NCI-H524 treated with DMSO at 0.1 percent for 48 hours (cell line): Measurements from ENCODE around the gene CHSY1.

Experiments
- DNase-seq: peaks from one replicate; lab custom pipeline; 2025; lab: John Stamatoyannopoulos, UW

Gene CHSY1

GRCh38 chr15:101151288-101151687 is 100.6 kb downstream of the CHSY1 start:
- no peak for DNase-seq

- no peak for DNase-seq
Measured at GRCh38 chr15:101150723-101151040, 101.2 kb downstream of the CHSY1 start.

- DNase-seq = no peak
Measured at GRCh38 chr15:101149864-101150722, 101.8 kb downstream of the CHSY1 start.

GRCh38 chr15:101148881-101149664 is 102.8 kb downstream of the CHSY1 start:
- no peak for DNase-seq

- DNase-seq = no peak
Measured at GRCh38 chr15:101148166-101148880, 103.5 kb downstream of the CHSY1 start.

DNA sequence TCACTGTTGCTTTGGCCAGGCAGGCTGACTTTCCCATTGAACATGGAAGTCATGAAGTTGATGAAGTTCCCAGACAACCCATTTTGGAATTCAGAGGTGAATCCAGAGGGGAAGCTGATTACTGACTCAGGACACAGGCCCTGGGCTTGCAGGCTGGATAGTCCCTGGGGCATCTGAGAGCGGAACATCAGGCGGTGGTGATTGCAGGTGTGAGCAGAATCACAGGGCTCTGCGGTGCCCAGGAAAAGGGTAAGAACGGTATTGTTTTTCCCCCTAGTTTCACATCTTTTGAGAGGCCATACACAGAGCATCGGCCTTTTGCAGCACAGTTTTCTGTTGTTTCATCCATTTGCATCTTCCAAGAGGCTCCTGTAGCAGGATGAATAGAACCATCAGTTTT is 104.7 kb downstream of the CHSY1 start:
- DNase-seq = no peak

GRCh38 chr15:101146118-101146702 is 105.6 kb downstream of the CHSY1 start:
- no peak for DNase-seq

DNA sequence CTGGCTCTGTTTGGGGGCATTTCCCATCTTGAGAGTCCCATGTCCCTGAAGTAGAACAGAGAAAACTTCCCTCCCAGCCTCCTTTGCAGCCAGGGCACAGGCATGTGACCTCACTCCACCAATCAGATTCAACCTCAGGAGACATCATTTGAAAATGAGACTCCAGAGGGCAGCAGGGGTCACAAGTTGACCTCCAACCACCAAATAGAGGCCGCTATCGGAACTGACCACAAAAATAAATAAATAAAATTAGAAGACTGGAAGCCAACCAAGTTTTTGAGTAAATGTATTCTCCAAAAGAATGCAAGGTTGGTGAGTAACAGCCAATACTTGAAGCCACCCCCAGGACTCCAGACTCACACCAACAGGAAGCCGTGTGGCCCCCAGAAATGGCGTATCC is 106.5 kb downstream of the CHSY1 start:
- no peak for DNase-seq

DNA sequence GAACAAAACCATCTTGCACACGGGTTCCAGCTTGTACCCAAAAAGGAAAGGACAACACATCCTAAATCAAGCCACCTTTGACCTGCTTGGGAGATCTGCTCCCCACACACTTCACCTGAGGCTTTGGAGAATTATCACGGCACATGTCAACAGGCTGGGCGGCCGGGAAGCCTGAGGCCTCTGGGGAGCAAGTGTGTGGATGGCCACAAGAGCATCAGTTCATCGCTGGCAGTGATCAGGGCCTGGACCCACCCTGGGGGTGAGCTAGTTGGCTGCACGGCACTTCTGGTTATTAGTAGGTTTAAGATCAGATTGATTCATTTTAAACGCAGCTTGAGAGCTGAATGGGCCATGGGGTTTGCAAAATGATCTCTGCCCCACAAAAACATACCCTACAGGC is 108.5 kb downstream of the CHSY1 start:
- no peak for DNase-seq

- no peak for DNase-seq
Measured at GRCh38 chr15:101142711-101143110, 109.1 kb downstream of the CHSY1 start.

GRCh38 chr15:101141926-101142527 is 109.8 kb downstream of the CHSY1 start:
- no peak for DNase-seq

GRCh38 chr15:101140697-101141065 is 111.2 kb downstream of the CHSY1 start:
- no peak for DNase-seq

DNA sequence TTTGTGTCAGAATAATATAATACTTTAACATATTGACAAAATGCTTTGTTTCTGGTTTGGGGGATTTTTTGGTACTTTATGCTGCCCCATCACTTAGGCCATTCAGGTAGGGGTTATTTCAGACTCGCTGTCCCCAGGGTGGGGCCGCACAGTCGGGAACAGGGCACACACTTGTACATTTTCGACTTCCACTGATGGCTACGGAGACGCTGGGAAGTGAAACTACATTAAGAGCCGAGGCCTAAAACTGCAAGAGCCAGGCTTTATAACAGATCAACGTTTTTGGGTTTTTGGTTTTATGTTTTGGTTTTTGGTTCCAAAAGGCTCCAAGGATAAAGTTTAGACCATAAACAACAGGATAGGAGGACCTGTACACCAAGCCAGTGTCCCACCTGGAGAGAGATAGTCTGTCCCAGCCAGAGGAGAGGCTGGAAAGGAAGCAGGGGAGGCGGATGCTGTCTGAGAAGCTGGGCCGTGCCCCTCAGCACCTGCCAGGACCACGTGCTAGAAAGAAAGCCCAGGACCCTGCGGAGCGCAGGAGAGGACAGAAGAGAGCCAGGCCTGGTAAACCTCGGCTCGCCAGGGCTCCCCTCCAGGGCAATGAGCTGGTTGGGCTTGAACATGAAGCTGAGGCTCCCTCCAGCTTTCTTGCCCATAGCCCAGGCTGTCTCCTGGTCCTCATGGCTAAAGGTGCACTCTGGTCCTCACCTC is 111.7 kb downstream of the CHSY1 start:
- no peak for DNase-seq

DNA sequence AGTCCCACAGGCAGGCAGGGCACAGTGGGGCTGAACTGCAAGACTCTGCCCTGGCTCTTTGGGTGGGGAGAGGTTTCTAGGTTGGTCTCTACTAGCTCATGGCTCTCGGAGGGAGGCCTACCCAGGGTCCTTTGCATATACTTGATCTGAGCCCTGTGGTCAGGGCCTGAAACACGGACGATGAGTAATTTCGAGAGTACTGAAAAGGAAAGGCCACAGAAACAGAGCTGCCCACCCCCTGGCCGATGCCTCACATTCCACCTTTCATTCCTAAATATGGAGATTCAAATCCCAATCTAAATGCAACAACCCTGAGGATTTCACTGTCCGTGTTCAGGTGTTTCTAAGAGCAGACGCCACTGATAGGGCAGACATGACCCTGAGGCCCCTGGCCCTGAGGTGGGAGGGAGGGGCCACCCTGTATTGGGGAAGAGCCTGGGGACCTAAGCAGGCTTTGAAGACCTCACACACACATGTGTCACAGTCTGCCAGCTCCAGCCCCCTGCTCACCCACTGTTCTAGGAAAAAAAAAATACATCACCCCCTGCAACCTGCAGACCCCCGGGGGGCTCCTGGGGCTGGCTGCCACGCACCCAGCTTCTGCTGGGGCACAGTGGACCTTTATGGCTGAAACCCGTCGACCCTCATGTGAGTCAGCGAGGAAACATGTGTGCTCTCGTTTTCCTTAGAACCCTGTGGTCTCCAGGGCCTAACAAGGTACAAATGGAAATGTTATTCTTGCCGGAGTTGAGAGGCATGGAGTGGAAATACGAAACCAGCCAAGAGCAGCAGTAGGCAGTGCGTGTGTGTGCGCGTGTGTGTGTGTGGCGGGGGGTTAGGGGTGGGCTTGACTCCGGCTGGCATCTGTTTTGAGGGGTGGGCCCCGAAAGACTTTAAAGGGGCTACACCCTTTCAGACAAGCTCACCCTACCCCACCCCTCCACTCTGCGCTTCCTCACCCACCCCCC is 112.7 kb downstream of the CHSY1 start:
- DNase-seq = peak; percentile 52

- no peak for DNase-seq
Measured at GRCh38 chr15:101138086-101138660, 113.7 kb downstream of the CHSY1 start.

- no peak for DNase-seq
Measured at GRCh38 chr15:101137312-101137940, 114.4 kb downstream of the CHSY1 start.

DNA sequence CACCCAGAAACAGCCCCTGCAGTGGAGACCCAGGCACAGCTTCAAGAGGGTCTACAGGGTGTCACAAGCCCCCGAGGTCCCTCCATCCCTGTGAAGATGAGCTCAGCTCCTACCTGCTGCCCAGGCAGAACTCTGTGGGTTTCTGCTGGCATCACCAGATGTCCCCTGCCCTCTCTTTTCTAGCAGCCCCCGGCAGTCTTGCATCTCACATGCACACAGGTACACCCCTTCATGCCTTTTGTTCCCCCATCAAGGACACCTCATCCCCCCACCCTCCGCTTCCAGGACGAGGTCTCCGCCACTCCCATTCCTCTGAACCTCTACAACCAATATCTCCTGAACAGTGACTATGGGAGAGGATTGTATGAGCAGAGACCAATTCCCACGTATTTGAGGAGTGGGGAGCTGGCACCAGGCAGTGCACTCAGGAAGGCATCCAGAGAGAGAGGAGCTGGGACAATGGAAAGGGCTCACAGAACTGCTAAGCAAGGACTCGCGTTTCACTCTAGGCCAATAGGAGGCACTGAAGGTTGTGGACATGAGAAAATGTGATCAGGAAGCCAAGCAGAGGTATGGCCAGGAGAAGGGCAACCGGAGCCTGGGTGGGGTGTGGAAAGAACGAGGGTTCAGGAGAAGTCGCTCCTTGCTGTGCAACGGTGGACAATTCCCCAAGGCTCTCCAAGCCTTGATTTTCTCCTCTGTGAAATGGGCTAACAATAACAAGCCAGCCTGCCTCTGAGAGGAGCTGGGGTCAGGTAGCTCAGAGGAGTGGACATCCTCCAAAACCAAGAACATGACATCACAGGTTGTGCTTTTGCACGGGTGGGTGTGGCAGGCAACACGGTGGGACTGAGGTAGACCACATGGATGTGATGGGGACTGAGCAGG is 115.2 kb downstream of the CHSY1 start:
- no peak for DNase-seq

- DNase-seq = no peak
Measured at GRCh38 chr15:101135532-101136166, 116.2 kb downstream of the CHSY1 start.
